Measurements from ENCODE around the gene DHRS7B. TPM values are rescaled to one million over a fixed set of nuclear protein-coding genes. Genes with fewer than 3 reads are reported as not detected.

Gene DHRS7B
- total RNA-seq, 4 donors from 2014 or later = 14.6 to 80.6 (median 47.7) TPM

DNA sequence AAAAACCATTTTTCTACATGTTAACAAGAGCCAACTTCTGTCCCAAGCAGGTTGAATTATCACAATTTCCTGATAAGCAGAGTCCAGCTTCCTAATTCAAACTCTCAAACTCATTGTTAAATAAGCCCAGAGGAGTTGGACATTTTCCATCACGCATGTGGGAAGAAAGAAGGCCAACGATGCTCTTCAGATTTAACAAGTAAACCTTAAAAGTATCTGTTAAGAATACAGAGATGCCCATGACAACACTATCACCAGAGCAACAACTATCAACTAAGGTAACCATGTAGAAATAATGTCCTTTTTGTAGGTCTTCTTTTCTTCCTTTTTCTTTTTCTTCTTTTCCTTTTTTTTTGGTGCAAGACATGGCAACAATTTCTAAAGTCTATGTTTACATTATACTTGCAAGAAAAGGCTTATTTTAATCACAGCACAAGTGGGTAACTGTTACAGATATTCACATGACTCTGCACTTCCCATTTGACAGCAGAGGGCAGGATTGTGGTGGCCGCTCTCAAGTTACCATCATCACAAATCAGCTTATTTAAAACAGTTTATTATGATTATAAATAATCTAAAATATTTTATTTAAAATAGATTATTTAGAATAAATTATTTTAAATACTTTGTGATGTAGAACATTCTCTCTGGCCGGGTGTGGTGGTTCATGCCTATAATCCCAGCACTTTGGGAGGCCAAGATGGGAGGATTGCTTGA, 35.7 kb upstream of the DHRS7B start:
- Histone ChIP-seq H3K9me3 (no peaks in the 10 kb centered on the region), H3K27me3 (no peaks in the 10 kb centered on the region), H3K4me3 (no peak overlapping the region), H3K4me1 (peaks cover 0 to 25% (median 12%) of the 10 kb centered on the region in 4 donors), H3K36me3 (no peaks in the 10 kb centered on the region), H3K27ac (no peak overlapping the region)
- DNase-seq = no peak
- intact Hi-C loops (cut with DNase I; ENCODE audit: low total_unique reads) = no loop called here
- TF ChIP-seq POLR2AphosphoS5 (IDR thresholded peaks at IDR 0.05) = no peak
- TF ChIP-seq, protein P1, sequence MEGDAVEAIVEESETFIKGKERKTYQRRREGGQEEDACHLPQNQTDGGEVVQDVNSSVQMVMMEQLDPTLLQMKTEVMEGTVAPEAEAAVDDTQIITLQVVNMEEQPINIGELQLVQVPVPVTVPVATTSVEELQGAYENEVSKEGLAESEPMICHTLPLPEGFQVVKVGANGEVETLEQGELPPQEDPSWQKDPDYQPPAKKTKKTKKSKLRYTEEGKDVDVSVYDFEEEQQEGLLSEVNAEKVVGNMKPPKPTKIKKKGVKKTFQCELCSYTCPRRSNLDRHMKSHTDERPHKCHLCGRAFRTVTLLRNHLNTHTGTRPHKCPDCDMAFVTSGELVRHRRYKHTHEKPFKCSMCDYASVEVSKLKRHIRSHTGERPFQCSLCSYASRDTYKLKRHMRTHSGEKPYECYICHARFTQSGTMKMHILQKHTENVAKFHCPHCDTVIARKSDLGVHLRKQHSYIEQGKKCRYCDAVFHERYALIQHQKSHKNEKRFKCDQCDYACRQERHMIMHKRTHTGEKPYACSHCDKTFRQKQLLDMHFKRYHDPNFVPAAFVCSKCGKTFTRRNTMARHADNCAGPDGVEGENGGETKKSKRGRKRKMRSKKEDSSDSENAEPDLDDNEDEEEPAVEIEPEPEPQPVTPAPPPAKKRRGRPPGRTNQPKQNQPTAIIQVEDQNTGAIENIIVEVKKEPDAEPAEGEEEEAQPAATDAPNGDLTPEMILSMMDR (IDR thresholded peaks at IDR 0.05) = no peak
- no peak for TF ChIP-seq POLR2A (IDR thresholded peaks at IDR 0.05)
- no peak for TF ChIP-seq EP300 (IDR thresholded peaks at IDR 0.05; ENCODE audit: low read depth)
- in situ Hi-C loops (cut with MboI; ENCODE audit: low pct_ligation_motif_present in 1 of 4, low pct_unique_long_range_greater_than_20kb in 1 of 4, low sequenced_read_pairs in 3 of 4) = no loop called here
- WGBS, 2 donors (ENCODE audit: low coverage in 1 of 2) = 69 to 70% methylated on average over 4 of the region's 4 CpGs

DNA sequence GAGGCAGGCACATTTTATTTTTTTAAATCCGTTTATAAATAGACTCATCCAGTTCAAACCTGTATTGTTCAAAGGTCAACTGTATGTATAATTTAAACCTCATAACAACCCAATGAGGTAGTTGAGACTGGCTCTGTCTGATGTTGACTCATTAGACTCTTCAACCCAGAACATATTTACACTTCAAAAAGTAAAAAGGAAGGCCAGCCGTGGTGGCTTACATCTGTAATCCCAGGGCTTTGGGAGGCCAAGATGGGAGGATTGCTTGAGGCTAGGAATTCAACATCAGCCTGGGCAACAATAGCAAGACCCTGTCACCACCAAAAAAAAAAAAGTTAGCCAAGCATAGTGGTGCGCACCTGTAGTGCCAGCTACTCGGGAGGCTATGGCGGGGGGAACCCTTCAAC, 32.5 kb upstream of the DHRS7B start:
- in situ Hi-C loops (cut with MboI; ENCODE audit: low pct_ligation_motif_present in 1 of 4, low pct_unique_long_range_greater_than_20kb in 1 of 4, low sequenced_read_pairs in 3 of 4) = no loop called here
- H3K9me3 ChIP-seq = no peaks in the 10 kb centered on the region
- TF ChIP-seq, protein P1 (IDR thresholded peaks at IDR 0.05) = no peak
- TF ChIP-seq POLR2AphosphoS5 (IDR thresholded peaks at IDR 0.05) (no peak), POLR2A (IDR thresholded peaks at IDR 0.05) (no peak), EP300 (IDR thresholded peaks at IDR 0.05; ENCODE audit: low read depth) (no peak)
- no peak for DNase-seq
- H3K4me3 ChIP-seq = no peak overlapping the region
- H3K4me1 ChIP-seq = peaks cover 0 to 32% (median 18%) of the 10 kb centered on the region in 4 donors
- H3K27me3 ChIP-seq = no peaks in the 10 kb centered on the region
- no peaks in the 10 kb centered on the region for H3K36me3 ChIP-seq
- intact Hi-C loops (cut with DNase I; ENCODE audit: low total_unique reads) = no loop called here
- 8 to 73% methylated on average over 2 to 5 of the region's 5 CpGs for WGBS, 2 donors (ENCODE audit: low coverage in 1 of 2)
- peak overlapping the region in 3 of 4 donors; percentile 16 to 31 (median 30) for H3K27ac ChIP-seq

DNA sequence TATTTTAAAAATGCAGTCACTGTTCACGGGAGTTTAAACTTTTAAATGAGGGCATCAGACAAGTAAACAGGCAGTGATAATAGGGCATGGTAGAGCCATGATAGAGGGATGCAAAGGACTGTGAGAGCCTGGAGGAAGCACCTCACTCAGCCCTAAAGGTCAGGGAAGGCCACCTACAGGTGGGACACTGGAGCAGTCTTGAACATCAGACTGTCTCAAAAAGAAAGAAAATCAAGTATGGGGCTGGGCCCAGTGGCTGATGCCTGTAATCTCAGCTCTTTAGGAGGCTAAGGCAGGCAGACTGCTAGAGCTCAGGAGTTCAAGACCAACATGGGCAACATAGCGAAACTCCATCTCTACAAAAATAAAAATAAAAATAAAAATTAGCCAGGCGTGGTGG, 31.0 kb upstream of the DHRS7B start:
- TF ChIP-seq POLR2AphosphoS5 (IDR thresholded peaks at IDR 0.05) = no peak
- TF ChIP-seq, protein P1 (IDR thresholded peaks at IDR 0.05) = no peak
- TF ChIP-seq POLR2A (IDR thresholded peaks at IDR 0.05) = no peak
- TF ChIP-seq EP300 (IDR thresholded peaks at IDR 0.05; ENCODE audit: low read depth) = no peak
- WGBS, 2 donors (ENCODE audit: low coverage in 1 of 2) = 95 to 96% methylated on average over 3 of the region's 3 CpGs
- H3K9me3 ChIP-seq = no peaks in the 10 kb centered on the region
- peaks cover 0 to 25% (median 14%) of the 10 kb centered on the region in 4 donors for H3K4me1 ChIP-seq
- H3K27ac ChIP-seq = no peak overlapping the region
- H3K27me3 ChIP-seq = no peaks in the 10 kb centered on the region
- in situ Hi-C loops (cut with MboI; ENCODE audit: low pct_ligation_motif_present in 1 of 4, low pct_unique_long_range_greater_than_20kb in 1 of 4, low sequenced_read_pairs in 3 of 4) = no loop called here
- no peaks in the 10 kb centered on the region for H3K36me3 ChIP-seq
- no peak for DNase-seq
- no peak overlapping the region for H3K4me3 ChIP-seq
- intact Hi-C loops (cut with DNase I; ENCODE audit: low total_unique reads) = no loop called here

DNA sequence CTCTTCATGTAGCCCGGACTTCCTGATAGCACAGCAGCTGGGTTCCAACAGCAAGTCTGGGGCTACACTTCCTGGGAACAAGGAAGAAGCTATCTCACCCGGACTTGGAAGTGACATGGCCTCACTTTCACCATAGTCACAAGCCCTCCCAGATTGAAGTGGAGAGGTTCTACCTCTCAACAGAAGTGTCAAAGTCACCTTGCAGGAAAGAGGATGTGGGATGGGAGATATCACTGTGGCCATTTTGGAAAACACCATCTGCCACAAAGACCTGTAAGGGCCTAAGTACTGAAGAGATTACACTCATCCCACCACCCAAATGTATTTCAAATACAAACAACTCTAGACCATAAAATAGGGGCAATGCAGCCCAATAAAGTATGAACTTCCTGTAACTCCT, 29.9 kb upstream of the DHRS7B start:
- peaks cover 0 to 21% (median 14%) of the 10 kb centered on the region in 4 donors for H3K4me1 ChIP-seq
- in situ Hi-C loops (cut with MboI; ENCODE audit: low pct_ligation_motif_present in 1 of 4, low pct_unique_long_range_greater_than_20kb in 1 of 4, low sequenced_read_pairs in 3 of 4) (no loop called here), intact Hi-C loops (cut with DNase I; ENCODE audit: low total_unique reads) (no loop called here)
- no peaks in the 10 kb centered on the region for H3K9me3 ChIP-seq
- WGBS, 2 donors (ENCODE audit: low coverage in 1 of 2) = 65 to 67% methylated on average over 1 to 2 of the region's 2 CpGs
- TF ChIP-seq EP300 (IDR thresholded peaks at IDR 0.05; ENCODE audit: low read depth) (no peak), POLR2AphosphoS5 (IDR thresholded peaks at IDR 0.05) (no peak), POLR2A (IDR thresholded peaks at IDR 0.05) (no peak)
- TF ChIP-seq, protein P1 (IDR thresholded peaks at IDR 0.05) = no peak
- no peak overlapping the region for H3K27ac ChIP-seq
- no peak for DNase-seq
- no peaks in the 10 kb centered on the region for H3K36me3 ChIP-seq
- no peaks in the 10 kb centered on the region for H3K27me3 ChIP-seq
- H3K4me3 ChIP-seq = no peak overlapping the region

Measured in transverse colon (tissue), 4 donors.